Activated naive CD4-positive, alpha-beta T cell treated with anti-CD3 and anti-CD28 coated beads, Interleukin-2, amount 50 U/mL, for 72 hours (primary cell): Measurements from ENCODE around the gene ZYX. TPM values are rescaled to one million over a fixed set of nuclear protein-coding genes. Genes with fewer than 3 reads are reported as not detected.
"Not testable (repeated sequence)": the region's sequence is repeated elsewhere in the genome, so short reads cannot be mapped to it uniquely, and the experiment has no call there.

ENCODE experiments used
- ATAC-seq, 2 donors: fragments of 150-1000 bp; cut with Tn5 transposase; 2 replicates each; pipeline ENCODE4 v1.10.0; 2021; ENCODE audit warnings: mild to moderate bottlenecking in 2 of 2, moderate library complexity in 2 of 2
- DNase-seq, 2 donors: peaks; one replicate each; pipeline ENCODE4 v3.0.0; 2021 to 2022; ENCODE audit warnings: low spot score in 2 of 2
- H3K27ac Mint-ChIP-seq, 2 donors: one replicate each; pipeline ENCODE4 v1.8.0; 2022; ENCODE audit warnings: mild to moderate bottlenecking in 2 of 2, mixed read lengths in 2 of 2
- H3K36me3 Mint-ChIP-seq, 2 donors: one replicate each; pipeline ENCODE4 v1.8.0; 2022; ENCODE audit warnings: mixed read lengths in 2 of 2
- H3K9me3 Mint-ChIP-seq, 2 donors: one replicate each; pipeline ENCODE4 v1.8.0; 2022; ENCODE audit warnings: mixed read lengths in 2 of 2
- total RNA-seq, 2 donors: library from RNA; stranded (reverse); gene quantifications; one replicate each; pipeline ENCODE4 v1.2.3, GENCODE V29; 2022

ZYX gene
- total RNA-seq, 2 donors from 2014 or later, result 75.9 to 146 TPM

DNA sequence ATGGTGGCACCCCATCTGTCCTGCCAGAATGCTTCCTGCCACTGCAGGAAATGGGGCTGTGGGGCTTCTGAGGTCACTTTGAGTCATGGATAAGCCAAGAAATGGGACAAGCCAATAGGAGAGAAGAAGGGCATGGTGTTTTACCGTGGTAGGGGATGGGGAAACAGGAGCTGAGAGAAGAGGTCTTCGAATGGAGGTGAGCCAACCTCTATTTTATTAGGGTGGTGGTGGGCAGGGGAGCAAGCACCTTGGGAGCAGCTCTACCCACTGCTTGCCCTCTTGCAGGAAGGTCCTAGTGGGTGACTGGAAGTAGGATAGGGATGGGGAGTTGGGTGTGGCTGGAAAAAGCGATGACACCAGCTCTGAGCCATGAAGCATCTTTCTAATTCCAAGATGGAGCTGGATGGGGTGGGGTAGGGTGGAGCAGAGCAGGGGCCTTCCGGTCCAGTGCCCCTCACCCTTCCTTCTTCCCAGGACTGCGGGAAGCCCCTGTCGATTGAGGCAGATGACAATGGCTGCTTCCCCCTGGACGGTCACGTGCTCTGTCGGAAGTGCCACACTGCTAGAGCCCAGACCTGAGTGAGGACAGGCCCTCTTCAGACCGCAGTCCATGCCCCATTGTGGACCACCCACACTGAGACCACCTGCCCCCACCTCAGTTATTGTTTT, 9.1 kb downstream of the ZYX start:
- no peak for DNase-seq
- H3K9me3 Mint-ChIP-seq, result no peaks in the 10 kb centered on the region
- H3K36me3 Mint-ChIP-seq, result peaks cover 0 to 5% of the 10 kb centered on the region in 2 donors
- H3K27ac Mint-ChIP-seq, result peak overlapping the region; percentile 61 to 90
- peak in 1 of 2 donors; percentile 16 for ATAC-seq

DNA sequence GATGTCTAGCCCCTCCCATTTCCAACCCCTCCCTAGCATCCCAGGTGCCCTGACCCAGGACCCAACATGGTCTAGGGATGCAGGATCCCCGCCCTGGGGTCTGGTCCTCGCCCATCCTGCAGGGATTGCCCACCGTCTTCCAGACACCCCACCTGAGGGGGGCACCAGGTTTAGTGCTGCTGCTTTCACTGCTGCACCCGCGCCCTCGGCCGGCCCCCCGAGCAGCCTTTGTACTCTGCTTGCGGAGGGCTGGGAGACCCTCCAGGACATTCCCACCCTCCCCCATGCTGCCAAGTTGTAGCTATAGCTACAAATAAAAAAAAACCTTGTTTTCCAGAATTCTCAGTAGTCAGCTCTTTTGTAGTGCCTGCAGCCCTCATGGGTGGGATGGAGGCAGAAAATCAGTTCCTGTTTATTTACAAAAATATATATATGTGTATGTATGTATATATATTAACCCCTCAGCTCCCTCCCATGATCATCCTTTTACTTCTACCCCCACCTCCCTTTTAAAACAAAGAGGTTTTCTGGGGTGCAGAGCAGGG, 9.7 kb downstream of the ZYX start:
- Mint-ChIP-seq H3K36me3 (peaks cover 0 to 5% of the 10 kb centered on the region in 2 donors), H3K9me3 (no peaks in the 10 kb centered on the region), H3K27ac (no peak overlapping the region)
- ATAC-seq (no peak), DNase-seq (no peak)

DNA sequence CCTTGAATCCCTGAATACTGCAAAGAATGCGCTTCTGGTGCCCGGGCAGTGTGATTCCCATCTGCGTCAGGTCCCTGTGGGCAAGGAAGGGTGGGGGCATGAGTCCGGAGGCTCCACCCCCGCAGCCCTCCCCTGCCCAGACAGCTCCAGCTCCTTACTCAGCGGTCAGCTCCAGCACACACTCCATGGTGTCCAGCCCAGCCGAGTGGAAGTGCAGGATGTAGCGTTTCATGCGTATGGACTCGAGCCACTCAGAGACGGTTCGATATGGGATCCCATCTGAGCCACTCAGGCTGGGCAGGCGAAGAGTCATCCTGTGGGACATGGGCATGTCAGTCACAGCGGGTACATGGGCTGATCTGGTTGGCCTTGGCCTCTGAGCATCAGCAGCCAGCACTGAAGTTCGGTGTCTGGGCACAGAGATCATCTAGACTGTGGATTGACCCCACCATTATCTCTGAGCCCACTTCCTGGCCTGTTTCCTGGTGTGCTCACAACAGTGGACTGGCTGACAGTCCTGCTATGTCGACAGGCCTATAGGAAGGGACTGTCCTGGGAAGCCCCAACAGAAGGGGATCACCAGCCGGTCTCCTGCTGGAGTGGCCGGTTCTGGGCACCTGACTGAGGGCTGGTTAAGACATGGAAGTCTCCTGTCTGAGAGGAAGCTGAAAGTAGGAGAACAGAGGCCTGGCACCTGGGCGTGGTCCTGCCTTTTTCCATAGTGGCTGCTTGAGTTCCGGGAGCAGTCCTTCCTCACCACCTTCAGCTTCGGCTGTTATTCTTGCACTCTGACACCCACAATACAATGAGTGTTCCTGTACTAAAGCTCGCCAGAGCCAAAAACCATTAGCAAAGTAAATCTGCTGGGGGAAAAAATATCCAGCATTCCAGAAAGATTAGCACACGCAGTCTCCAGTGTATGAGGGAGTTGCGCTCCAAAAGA, 10.6 kb downstream of the ZYX start:
- DNase-seq (no peak), ATAC-seq (no peak)
- Mint-ChIP-seq H3K27ac (no peak overlapping the region), H3K9me3 (no peaks in the 10 kb centered on the region), H3K36me3 (peaks cover 0 to 5% of the 10 kb centered on the region in 2 donors)

DNA sequence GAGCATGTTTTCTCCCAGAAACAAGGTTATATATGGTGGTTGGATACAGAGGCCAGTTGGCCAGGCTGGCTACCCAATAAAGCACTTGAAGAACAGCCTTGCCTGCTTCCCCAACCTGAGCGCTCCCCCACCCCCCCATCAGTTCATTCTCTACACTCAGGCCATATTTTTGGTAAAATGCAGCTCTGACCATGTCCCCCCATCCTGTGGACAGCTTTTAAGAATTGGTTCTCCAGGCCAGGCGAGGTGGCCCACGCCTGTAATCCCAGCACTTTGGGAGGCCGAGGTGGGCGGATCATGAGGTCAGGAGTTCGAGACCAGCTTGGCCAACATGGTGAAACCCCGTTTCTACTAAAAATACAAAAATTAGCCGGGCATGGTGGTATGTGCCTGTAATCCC, 11.3 kb downstream of the ZYX start:
- ATAC-seq, DNase-seq, H3K36me3 Mint-ChIP-seq, H3K9me3 Mint-ChIP-seq, H3K27ac Mint-ChIP-seq: not testable (repeated sequence)

DNA sequence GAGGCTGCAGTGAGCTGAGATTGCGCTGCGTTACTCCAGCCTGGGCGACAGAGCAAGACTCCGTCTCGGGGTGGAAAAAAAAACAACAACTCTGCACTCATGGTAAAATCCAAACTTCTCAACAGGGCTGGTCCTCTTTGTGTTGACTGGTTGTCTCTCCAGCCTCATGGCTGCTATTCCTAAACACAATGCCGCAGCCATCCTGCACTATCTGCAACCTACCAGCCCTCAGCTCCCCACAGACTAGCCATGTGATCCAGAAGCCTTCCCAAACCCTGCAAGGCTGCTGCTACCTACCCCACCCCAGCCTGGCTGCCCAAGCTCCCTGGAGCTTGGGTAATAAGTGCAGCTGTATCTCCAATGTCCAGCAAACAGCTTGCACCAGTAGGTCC, 11.7 kb downstream of the ZYX start:
- H3K27ac Mint-ChIP-seq, result no peak overlapping the region
- ATAC-seq (no peak), DNase-seq (no peak)
- peaks cover 0 to 5% of the 10 kb centered on the region in 2 donors for H3K36me3 Mint-ChIP-seq
- no peaks in the 10 kb centered on the region for H3K9me3 Mint-ChIP-seq

DNA sequence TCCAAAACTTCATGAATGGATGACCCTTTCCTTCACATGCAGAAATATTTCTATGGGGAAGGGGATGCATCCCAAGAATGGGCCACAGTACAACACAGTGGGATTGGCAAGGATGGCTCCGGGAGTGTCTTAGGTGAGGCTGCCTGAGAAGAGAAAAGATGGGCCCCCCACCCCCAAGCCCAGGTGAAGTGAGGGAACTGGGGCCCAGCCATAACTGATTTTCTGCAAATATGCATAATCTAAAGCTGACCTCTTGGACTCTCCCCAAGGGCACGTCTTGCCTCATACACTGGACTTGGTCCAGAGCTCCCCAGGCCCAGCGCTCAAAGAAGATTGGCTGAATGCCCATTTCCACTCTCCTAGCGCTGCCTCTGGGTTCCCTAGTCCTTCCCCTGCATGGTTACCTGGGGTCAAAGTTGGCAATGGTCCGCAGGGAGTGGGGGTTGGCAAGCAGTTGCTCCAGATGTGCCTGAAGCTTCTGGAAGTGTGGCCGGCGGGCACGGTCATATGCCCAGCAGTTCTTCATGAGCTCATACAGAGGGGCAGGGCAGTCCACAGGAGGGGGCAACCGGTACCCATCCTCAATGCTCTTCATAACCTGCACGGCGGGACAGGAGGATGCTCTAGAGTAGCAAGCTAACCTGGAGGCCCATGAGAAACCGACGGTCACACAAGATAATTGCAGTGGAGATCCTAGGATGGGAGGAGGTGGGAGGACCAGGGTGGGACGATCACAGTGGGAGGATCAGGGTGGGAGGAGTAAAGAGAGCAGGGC, 12.3 kb downstream of the ZYX start:
- Mint-ChIP-seq H3K36me3 (peaks cover 0 to 5% of the 10 kb centered on the region in 2 donors), H3K27ac (peak overlapping the region in 1 of 2 donors; percentile 53), H3K9me3 (no peaks in the 10 kb centered on the region)
- DNase-seq, result no peak
- ATAC-seq, result no peak

DNA sequence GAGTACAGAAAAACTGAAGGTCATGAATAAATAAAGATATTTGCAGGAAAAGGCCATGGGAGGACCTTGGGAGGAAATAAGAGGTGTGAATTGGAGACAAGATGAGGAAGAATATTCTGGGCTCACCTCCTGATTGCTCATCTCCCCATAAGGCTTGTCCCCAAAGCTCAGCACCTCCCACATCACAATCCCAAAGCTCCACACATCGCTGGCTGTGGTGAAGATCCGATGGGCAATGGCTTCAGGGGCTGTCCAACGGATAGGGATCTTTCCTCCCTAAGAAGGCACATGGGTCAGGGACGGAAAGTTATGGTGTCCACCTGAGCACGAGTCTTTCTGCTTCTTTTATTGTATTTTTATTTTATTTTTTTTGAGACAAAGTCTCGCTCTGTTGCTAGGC, 12.9 kb downstream of the ZYX start:
- no peak for ATAC-seq
- H3K27ac Mint-ChIP-seq, result no peak overlapping the region
- peaks cover 0 to 4% of the 10 kb centered on the region in 2 donors for H3K36me3 Mint-ChIP-seq
- no peak for DNase-seq
- H3K9me3 Mint-ChIP-seq, result no peaks in the 10 kb centered on the region

DNA sequence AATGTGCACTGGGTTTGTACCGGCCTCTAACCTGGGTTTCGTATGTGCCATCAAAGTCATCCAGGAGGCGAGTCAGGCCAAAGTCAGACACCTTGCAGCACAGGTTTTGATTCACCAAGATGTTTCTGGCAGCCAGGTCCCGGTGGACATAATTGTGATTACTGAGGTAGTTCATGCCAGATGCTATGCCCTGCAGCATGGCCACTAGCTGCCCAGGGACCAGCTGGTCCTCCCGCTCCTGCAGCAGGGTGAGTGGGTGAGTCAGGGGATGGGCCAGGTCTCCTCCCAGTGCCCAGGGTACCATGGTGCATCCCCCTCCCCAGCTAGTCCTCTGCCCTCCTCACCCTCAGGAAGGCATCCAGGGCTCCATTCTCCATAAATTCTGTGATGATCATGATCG, 13.6 kb downstream of the ZYX start:
- H3K36me3 Mint-ChIP-seq, result no peaks in the 10 kb centered on the region
- no peak for ATAC-seq
- peak in 1 of 2 donors; percentile 41 for DNase-seq
- H3K27ac Mint-ChIP-seq, result peak overlapping the region; percentile 69 to 77
- no peaks in the 10 kb centered on the region for H3K9me3 Mint-ChIP-seq

DNA sequence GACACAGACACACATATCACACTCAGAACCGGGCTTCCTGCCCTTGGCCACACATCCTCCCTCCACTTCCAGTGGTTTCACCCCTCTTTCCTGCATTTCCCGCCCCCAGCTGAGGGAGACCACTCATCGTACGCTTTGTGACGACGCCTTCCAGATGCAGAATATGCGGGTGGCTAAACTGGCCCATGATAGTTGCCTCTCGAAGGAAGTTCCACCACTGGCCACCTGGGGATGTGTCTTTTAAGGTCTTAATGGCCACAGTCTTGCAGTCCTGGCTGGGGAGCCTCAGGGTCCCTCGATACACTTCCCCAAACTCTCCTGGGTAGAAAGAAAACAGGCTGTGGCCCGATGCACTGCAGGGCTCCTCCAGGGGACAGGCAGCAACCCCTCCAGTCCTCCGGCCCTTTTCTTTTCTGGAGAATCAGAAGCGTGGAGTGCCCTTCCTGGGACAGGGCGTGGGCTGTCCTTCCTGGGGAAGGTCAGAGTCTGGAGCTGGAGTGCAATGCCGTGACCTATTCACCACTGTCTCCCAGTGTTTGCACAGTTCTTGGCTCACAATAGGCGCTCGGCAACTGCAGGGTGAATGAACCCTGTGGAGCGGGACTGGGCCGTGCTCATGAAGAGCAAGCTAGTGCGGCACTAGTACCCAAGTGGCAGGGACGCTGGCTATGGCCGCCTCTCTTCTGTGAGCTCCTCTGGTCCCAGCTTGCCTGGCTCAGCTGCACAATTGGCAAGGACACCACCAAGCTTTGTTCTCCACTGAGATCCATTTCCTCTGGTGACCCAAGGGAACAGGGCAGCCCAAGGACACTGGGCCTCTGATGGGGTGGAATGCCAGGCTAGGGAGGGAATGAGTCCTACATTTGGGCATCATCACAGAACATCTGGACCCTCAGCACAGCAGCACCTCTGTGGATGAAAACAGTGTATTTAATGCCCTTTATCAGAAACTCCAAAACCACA, 14.3 kb downstream of the ZYX start:
- no peak for ATAC-seq
- Mint-ChIP-seq H3K9me3 (no peaks in the 10 kb centered on the region), H3K27ac (peak overlapping the region; percentile 69 to 77), H3K36me3 (no peaks in the 10 kb centered on the region)
- no peak for DNase-seq

DNA sequence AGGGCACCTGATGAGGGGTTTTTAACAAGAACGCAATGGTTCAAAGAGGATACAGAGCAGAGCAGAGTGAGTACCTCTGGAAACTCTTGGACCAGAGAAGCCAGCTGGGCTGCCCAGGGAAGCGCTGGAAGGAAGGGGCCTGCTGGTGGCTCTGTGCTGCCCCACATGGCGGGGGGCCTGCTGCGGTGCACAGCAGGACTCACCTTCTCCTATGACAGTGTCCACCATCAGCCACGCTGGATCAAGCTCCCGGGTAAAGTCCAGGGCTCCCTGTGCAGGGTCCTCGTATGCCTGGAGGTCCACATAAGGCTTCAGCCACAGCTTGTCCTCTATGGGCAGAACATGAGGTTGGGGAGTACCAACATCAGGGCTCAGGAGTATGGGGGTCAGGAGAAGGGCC, 15.0 kb downstream of the ZYX start:
- DNase-seq (no peak), ATAC-seq (peak in 1 of 2 donors; percentile 9)
- Mint-ChIP-seq H3K9me3 (no peaks in the 10 kb centered on the region), H3K36me3 (no peaks in the 10 kb centered on the region), H3K27ac (no peak overlapping the region)

DNA sequence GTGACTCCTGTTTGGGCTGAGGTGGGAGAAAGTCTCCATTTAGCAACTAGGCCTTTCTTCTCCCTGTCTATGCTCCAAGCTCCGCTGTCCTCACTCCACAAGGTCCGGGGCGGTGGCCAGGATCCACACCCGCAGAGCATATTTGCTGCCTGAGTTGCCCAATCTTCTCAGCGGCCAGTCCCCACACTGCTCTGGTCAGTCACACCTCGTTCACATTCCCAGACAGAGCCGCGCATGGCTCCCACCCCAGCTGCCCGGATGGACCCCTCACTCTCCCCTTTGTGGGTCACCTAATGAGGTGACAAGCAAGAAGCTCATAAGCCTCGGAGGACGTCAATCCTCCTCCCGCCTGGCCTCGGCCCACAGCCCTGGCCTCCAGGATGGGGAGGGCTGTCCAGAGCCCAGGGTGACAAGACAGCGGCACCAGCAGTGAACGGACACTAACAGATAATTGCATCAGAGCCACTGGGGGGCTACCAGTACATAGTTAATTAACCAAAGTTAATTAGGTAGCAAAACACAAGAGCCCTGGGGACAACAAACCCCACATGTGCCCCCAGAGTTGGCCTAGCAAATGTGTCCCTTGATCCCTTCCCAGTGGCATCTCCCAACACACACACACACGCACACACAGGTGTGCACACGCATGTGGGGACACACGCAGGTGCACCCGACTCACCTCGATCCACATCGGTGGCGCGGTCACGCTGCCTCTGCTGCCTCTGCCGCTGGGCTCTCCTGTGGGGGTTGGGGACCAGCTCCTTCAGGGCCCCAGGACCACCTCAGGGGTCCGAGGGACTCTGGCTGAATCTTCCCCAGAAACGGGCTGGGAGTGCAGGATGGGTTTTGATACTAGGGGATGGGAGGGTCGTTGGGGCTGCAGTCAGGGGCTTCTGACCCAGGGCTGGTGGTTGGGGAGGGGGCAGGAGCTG, 15.7 kb downstream of the ZYX start:
- ATAC-seq, result no peak
- no peak for DNase-seq
- Mint-ChIP-seq H3K36me3 (no peaks in the 10 kb centered on the region), H3K27ac (peak overlapping the region in 1 of 2 donors; percentile 41), H3K9me3 (no peaks in the 10 kb centered on the region)

DNA sequence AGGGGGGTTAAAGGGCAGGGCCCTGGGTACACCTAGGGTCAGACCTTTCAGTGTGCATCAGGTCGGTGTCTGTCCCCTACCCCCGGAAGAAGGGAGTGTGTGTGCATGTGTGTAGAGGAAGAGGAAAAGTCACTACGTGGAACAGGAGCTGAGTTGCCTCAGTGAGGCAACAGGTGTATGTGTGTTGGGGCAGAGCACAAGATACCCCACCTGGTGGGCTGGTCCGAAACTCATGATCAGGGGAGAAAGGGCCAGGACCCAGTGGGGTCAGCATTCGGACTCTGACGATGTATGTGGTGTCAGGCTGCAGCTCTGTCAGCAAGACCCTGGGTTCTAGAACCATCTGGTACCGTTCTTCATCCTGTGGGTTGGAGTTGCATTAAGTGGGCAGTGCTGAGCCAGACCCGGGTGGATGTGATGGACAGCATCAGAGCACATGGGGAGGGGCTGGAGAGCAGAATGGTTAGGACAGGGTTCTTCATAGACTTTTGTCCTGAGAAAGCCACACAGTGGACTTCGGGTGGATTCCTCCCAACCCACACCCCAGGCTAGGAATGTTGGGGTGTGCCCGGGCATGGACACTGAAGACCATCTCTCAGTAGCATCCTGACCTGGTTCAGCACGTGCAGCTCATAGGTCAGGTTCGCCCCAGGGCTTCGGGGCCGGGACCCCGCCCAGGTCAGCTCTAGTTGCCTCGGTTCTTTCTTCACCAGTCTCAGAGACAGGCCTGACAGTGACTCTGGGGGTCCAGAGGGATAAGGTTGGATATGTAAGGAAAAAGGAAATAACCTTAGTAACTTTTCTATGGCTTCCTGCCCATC, 16.8 kb downstream of the ZYX start:
- Mint-ChIP-seq H3K36me3 (no peaks in the 10 kb centered on the region), H3K27ac (peak overlapping the region; percentile 41 to 72), H3K9me3 (no peaks in the 10 kb centered on the region)
- DNase-seq (no peak), ATAC-seq (no peak)

DNA sequence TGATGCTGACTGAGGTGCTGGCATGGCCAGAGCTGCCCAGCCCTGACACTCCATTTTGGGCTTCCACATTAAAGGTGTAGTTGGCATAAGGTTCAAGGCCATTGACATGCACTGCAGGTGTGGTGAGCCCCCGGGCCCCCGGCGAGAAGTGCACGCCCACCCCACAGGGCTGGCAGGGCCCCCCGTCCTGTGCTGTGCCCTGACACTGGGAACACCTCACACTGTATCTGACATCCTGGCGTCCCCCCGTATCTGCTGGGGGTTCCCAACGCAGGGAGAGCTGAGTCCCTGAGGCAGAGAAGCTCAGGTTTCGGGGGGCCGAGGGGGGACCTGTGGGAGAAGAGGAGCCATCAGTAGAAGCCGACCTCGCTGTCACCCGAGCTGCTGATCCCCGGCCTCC, 17.5 kb downstream of the ZYX start:
- Mint-ChIP-seq H3K9me3 (no peaks in the 10 kb centered on the region), H3K36me3 (no peaks in the 10 kb centered on the region), H3K27ac (no peak overlapping the region)
- ATAC-seq, result no peak
- no peak for DNase-seq

DNA sequence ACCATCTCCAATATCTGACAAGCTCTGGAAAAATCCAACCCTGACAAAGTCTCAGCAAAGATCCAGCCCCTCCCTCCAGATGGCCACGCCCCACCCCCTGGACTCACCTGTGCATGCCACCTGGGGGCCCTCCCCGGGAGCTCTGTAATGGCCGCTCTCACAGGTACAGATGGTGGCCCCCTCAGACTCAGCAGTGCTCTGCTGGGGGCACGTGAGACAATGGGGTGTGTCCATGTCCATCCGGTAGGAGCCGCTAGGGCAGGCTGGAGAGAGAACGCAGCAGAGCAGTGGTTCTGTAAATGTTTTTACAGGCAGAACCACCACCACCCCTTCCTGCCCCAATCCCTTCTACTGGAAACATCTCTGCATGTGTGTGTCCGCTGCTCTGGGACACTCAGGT, 18.0 kb downstream of the ZYX start:
- H3K36me3 Mint-ChIP-seq, result no peaks in the 10 kb centered on the region
- peak overlapping the region in 1 of 2 donors; percentile 60 for H3K27ac Mint-ChIP-seq
- H3K9me3 Mint-ChIP-seq, result no peaks in the 10 kb centered on the region
- DNase-seq, result no peak
- ATAC-seq, result peak in 1 of 2 donors; percentile 21
